ENCODE results near the gene TBX15. TPM values are rescaled to one million over a fixed set of nuclear protein-coding genes. Genes with fewer than 3 reads are reported as not detected.

Gene TBX15
- total RNA-seq, 2 donors from 2014 or later, result not detected

- Mint-ChIP-seq H3K9me3 (peaks cover 5 to 6% of the 10 kb centered on the region in 2 donors), H3K27ac (no peak overlapping the region)
- no peak for ATAC-seq
These were observed 82.9 kb downstream of the TBX15 start for GRCh38 chr1:118905196-118905595.

GRCh38 chr1:118902711-118903191 is 85.4 kb downstream of the TBX15 start:
- Mint-ChIP-seq H3K36me3 (no peaks in the 10 kb centered on the region), H3K27ac (no peak overlapping the region), H3K9me3 (no peaks in the 10 kb centered on the region)
- ATAC-seq, result no peak
- DNase-seq (ENCODE audit: low spot score in 2 of 2), result no peak

More at GRCh38 chr1:118905196-118905595, 82.9 kb downstream of the TBX15 start:
- no peaks in the 10 kb centered on the region for H3K36me3 Mint-ChIP-seq
- no peak for DNase-seq (ENCODE audit: low spot score in 2 of 2)

DNA sequence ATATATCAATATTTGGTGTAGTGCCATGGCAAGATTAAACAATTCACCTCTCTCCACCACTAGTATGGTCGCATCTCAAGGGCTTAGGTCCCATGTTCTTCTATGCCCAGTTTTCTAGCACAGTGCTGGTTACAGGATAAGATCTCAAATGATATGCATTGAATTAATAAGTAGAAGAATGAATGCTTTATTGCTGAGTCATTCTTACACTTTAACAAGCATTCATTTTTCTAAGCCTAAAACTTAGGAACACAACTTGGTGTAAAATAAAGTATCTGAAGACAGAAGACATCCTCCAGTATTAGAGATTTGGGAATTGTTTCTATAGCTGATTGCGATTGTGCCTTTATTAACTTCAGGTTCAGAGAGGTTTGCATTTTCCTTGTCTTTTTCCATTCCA is 85.8 kb downstream of the TBX15 start:
- DNase-seq (ENCODE audit: low spot score in 2 of 2), result no peak
- no peak overlapping the region for H3K27ac Mint-ChIP-seq
- H3K36me3 Mint-ChIP-seq, result no peaks in the 10 kb centered on the region
- no peaks in the 10 kb centered on the region for H3K9me3 Mint-ChIP-seq
- no peak for ATAC-seq

DNA sequence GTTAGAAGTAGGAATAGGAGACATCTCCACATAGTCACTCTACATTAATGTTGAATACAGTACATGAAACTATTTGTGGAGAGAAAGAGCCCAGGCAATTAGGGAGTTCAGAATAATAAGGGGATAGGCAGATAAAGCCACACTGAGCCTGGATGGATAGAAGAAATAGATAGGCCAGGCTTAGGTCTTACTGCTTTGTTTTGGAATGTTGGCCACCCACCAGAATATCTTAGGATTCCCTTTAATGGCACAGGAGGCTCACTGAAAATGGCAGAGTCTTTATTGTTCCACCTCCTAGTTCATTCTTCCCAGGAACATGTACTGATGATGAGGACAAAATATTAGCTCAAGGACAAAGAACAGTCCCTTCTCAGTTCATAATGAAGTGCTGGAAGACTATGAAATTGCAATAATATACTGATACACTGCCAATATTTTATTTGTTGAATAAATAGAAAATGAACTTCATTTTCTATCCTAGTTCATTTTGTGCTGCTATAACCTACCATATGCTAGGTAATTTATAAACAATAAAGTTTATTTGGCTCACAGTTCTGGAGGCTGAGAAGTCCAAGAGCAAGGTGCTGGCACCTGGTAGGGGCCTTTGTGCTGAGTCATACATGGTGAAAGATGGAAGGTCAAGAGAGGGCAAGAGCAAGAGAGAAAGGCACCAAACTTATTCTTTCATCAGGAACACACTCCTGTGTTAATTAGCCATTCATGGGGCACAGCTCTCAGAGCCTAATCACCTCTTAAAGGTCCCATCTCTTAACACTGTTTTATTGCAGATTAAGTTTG is 87.3 kb downstream of the TBX15 start:
- DNase-seq (ENCODE audit: low spot score in 2 of 2) (no peak), ATAC-seq (no peak)
- Mint-ChIP-seq H3K9me3 (peaks cover 3 to 7% of the 10 kb centered on the region in 2 donors), H3K36me3 (no peaks in the 10 kb centered on the region), H3K27ac (no peak overlapping the region)

DNA sequence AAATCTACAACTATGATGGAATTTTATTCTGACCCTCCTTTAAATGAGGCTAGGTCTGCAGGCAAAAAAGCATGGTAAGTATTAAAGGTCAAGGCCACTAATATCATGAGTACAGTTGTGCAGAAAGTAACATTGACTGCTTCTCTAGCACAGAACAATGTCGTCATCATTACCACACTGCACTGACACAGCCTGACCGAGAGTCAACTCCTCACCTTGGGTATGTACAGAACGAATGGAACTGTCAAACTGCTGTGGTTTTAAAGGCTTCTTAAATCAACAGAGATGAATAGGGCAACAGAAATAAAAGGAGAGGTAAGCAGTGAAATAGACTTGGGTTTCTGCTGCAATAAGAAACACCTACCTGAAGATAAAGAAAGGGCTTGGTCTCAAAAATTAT is 88.8 kb downstream of the TBX15 start:
- ATAC-seq, result no peak
- Mint-ChIP-seq H3K36me3 (no peaks in the 10 kb centered on the region), H3K27ac (no peak overlapping the region), H3K9me3 (peaks cover 9 to 11% of the 10 kb centered on the region in 2 donors)
- DNase-seq (ENCODE audit: low spot score in 2 of 2), result no peak

- Mint-ChIP-seq H3K9me3 (peaks cover 15 to 17% of the 10 kb centered on the region in 2 donors), H3K27ac (no peak overlapping the region), H3K36me3 (no peaks in the 10 kb centered on the region)
- ATAC-seq, result no peak
- DNase-seq (ENCODE audit: low spot score in 2 of 2), result no peak
These were observed 89.4 kb downstream of the TBX15 start for GRCh38 chr1:118898712-118899111.

- Mint-ChIP-seq H3K36me3 (no peaks in the 10 kb centered on the region), H3K27ac (no peak overlapping the region), H3K9me3 (peaks cover 17 to 19% of the 10 kb centered on the region in 2 donors)
- DNase-seq (ENCODE audit: low spot score in 2 of 2), result no peak
- ATAC-seq, result no peak
These were observed 91.7 kb downstream of the TBX15 start for GRCh38 chr1:118896416-118896815.

GRCh38 chr1:118894836-118895235 is 93.3 kb downstream of the TBX15 start:
- DNase-seq (ENCODE audit: low spot score in 2 of 2) (no peak), ATAC-seq (no peak)
- Mint-ChIP-seq H3K36me3 (no peaks in the 10 kb centered on the region), H3K27ac (no peak overlapping the region), H3K9me3 (peaks cover 21 to 26% of the 10 kb centered on the region in 2 donors)

DNA sequence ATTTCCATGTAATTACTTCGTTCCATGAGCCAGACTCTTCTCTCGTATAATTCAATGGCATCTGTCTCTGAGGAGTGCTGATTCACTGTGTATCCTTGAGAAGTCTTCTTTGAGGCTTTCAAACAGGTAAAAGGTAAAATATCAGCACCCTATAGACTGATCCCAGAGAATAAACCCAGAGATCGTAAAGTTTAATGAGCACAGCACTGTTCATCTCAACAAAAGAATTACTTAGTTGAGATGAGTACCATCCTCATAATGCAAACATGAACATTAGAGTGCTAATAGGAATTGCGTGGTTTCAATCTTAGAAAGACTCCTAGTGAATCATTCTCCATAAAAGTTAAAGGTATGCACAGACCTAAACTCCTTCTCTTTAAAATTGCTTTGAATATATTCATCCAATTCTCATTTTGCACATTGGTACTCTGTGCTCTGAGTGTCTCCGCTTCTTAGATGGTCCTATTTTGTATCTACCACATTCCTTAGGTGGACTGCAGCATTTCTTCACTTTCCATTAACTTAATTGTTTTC is 97.2 kb downstream of the TBX15 start:
- H3K27ac Mint-ChIP-seq, result no peak overlapping the region
- peaks cover 19 to 23% of the 10 kb centered on the region in 2 donors for H3K9me3 Mint-ChIP-seq
- H3K36me3 Mint-ChIP-seq, result no peaks in the 10 kb centered on the region
- no peak for DNase-seq (ENCODE audit: low spot score in 2 of 2)
- no peak for ATAC-seq

- DNase-seq (ENCODE audit: low spot score in 2 of 2), result no peak
- Mint-ChIP-seq H3K9me3 (peaks cover 4 to 18% of the 10 kb centered on the region in 2 donors), H3K27ac (no peak overlapping the region), H3K36me3 (no peaks in the 10 kb centered on the region)
- no peak for ATAC-seq
These were observed 103.2 kb downstream of the TBX15 start for GRCh38 chr1:118884946-118885345.

GRCh38 chr1:118881751-118882150 is 106.4 kb downstream of the TBX15 start:
- H3K27ac Mint-ChIP-seq, result no peak overlapping the region
- ATAC-seq (no peak), DNase-seq (ENCODE audit: low spot score in 2 of 2) (no peak)
- peaks cover 4 to 18% of the 10 kb centered on the region in 2 donors for H3K9me3 Mint-ChIP-seq
- no peaks in the 10 kb centered on the region for H3K36me3 Mint-ChIP-seq

GRCh38 chr1:118878661-118879060 is 109.5 kb downstream of the TBX15 start:
- Mint-ChIP-seq H3K36me3 (no peaks in the 10 kb centered on the region), H3K27ac (no peak overlapping the region), H3K9me3 (peaks cover 0 to 8% of the 10 kb centered on the region in 2 donors)
- DNase-seq (ENCODE audit: low spot score in 2 of 2) (no peak), ATAC-seq (no peak)

- DNase-seq (ENCODE audit: low spot score in 2 of 2), result no peak
- H3K27ac Mint-ChIP-seq, result no peak overlapping the region
- peaks cover 0 to 8% of the 10 kb centered on the region in 2 donors for H3K9me3 Mint-ChIP-seq
These were observed 110.3 kb downstream of the TBX15 start for GRCh38 chr1:118877668-118878396.

DNA sequence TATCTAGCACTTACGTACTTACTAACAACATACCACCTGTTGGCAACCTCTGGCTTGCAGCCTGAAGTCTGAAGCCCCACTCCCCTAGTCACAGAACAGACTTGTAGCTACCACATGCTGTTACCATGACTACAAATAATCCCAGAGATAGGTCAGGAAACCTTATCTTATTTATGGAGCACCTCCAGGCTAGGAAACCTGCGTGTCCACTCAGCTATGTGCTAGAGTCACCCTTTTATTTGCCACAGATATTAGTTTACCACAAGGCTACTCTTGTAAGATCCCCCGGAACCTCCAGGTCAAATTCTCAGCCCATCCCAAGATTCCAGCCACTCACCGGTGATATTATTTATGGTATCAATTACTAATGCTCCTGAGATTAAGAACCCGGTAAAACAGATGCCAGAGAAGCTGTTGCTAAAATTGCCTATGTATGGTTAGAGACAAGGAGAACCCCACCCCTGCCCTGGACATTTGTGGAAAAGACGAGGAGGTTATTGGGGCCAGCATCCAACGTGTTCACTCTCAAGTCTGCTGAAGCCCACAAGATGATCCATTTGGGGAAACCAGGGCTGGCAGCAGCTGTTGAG is 116.5 kb downstream of the TBX15 start:
- ATAC-seq (no peak), DNase-seq (ENCODE audit: low spot score in 2 of 2) (no peak)
- Mint-ChIP-seq H3K9me3 (peaks cover 2 to 3% of the 10 kb centered on the region in 2 donors), H3K36me3 (no peaks in the 10 kb centered on the region), H3K27ac (no peak overlapping the region)

More at GRCh38 chr1:118877668-118878396, 110.3 kb downstream of the TBX15 start:
- no peaks in the 10 kb centered on the region for H3K36me3 Mint-ChIP-seq
- ATAC-seq, result no peak

DNA sequence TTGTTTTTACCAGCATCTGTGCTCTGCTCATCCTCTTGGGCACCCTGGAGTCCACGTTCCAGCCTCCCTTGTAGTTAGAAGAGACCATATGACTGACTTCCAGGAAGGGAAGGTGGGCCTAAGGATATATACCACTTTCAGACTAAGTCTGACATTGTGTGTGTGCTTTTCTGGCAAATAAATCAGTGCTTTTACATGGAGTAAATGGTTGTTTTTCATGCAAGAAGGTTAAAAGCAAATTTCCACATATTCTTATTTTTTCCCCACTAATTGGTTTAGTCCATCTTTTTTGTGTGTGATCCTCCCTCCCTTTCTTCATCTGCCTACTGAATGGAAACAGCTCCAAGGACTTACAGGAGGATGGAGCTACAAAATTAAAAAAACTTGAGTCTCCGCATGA is 119.8 kb downstream of the TBX15 start:
- DNase-seq (ENCODE audit: low spot score in 2 of 2) (no peak), ATAC-seq (no peak)
- Mint-ChIP-seq H3K36me3 (no peaks in the 10 kb centered on the region), H3K9me3 (peaks cover 0 to 3% of the 10 kb centered on the region in 2 donors), H3K27ac (no peak overlapping the region)

- Mint-ChIP-seq H3K9me3 (peaks cover 0 to 3% of the 10 kb centered on the region in 2 donors), H3K36me3 (no peaks in the 10 kb centered on the region), H3K27ac (no peak overlapping the region)
- DNase-seq (ENCODE audit: low spot score in 2 of 2) (no peak), ATAC-seq (no peak)
These were observed 121.8 kb downstream of the TBX15 start for GRCh38 chr1:118866330-118866729.

- no peaks in the 10 kb centered on the region for H3K9me3 Mint-ChIP-seq
- no peak for ATAC-seq
- H3K36me3 Mint-ChIP-seq, result no peaks in the 10 kb centered on the region
- DNase-seq (ENCODE audit: low spot score in 2 of 2), result no peak
- no peak overlapping the region for H3K27ac Mint-ChIP-seq
These were observed 124.5 kb downstream of the TBX15 start for GRCh38 chr1:118863688-118864087.
